Mesenchymal stem cell (in vitro differentiated cells and primary cell): ENCODE results near the gene ZPBP2.

Experiments used
- DNase-seq: peaks from one replicate; pipeline ENCODE4 v3.0.0-alpha.2; 2013
- H2AFZ ChIP-seq: one replicate; pipeline ENCODE4 v1.6.1; 2013; ENCODE audit warnings: low read depth, mild to moderate bottlenecking, control low read depth, inconsistent platforms, low read length, moderate library complexity
- H2AK5ac ChIP-seq: 2 replicates; pipeline ENCODE4 v1.6.1; 2013; ENCODE audit warnings: low read length, moderate library complexity, mild to moderate bottlenecking, inconsistent platforms; ENCODE audit not compliant: severe bottlenecking
- H2BK120ac ChIP-seq: one replicate; pipeline ENCODE4 v1.6.1; 2013; ENCODE audit warnings: low read depth, mild to moderate bottlenecking, inconsistent platforms, low read length, moderate library complexity
- H2BK12ac ChIP-seq, 2 experiments: one replicate each; pipeline ENCODE4 v1.6.1; 2013; ENCODE audit warnings: inconsistent platforms in 2 of 2, low read length in 2 of 2, mild to moderate bottlenecking in 2 of 2, moderate library complexity in 2 of 2, control low read depth in 1 of 2
- H2BK15ac ChIP-seq: one replicate; pipeline ENCODE4 v1.6.1; 2013; ENCODE audit warnings: mild to moderate bottlenecking, low read depth, inconsistent platforms; ENCODE audit not compliant: poor library complexity, severe bottlenecking
- H2BK5ac ChIP-seq: 2 replicates; pipeline ENCODE4 v1.6.1; 2013; ENCODE audit warnings: low read depth, mild to moderate bottlenecking, low read length, control low read depth, inconsistent platforms; ENCODE audit not compliant: poor library complexity, severe bottlenecking
- H3K14ac ChIP-seq, 2 experiments: one replicate each; pipeline ENCODE4 v1.6.1; 2013; ENCODE audit warnings: inconsistent platforms in 2 of 2, low read length in 2 of 2, control low read depth in 1 of 2, mild to moderate bottlenecking in 1 of 2, moderate library complexity in 1 of 2
- H3K18ac ChIP-seq, 2 experiments: one replicate each; pipeline ENCODE4 v1.6.1; 2013; ENCODE audit warnings: inconsistent platforms in 2 of 2, low read length in 2 of 2, control low read depth in 1 of 2, low read depth in 1 of 2, mild to moderate bottlenecking in 1 of 2
- H3K23ac ChIP-seq, 2 experiments: one replicate each; pipeline ENCODE4 v1.6.1; 2013; ENCODE audit warnings: inconsistent platforms in 2 of 2, low read length in 2 of 2, mild to moderate bottlenecking in 2 of 2, moderate library complexity in 2 of 2, control low read depth in 1 of 2
- H3K27ac ChIP-seq: 2 replicates; pipeline ENCODE4 v1.5.1; 2013; ENCODE audit warnings: mild to moderate bottlenecking, moderate library complexity, low read length, control low read depth, inconsistent platforms; ENCODE audit not compliant: poor library complexity, severe bottlenecking
- H3K27me3 ChIP-seq, 2 experiments: 2 replicates each; pipeline versions ENCODE4 v1.6.1 to v1.7.0; 2013; ENCODE audit warnings: low read length in 2 of 2, mild to moderate bottlenecking in 2 of 2, moderate library complexity in 2 of 2, control low read depth in 1 of 2, inconsistent platforms in 1 of 2; ENCODE audit not compliant: control insufficient read depth in 1 of 2, insufficient read depth in 1 of 2
- H3K36me3 ChIP-seq, 2 experiments: 2 replicates each; pipeline versions ENCODE4 v1.6.1 to v1.7.0; 2013; ENCODE audit warnings: low read length in 2 of 2, control low read depth in 1 of 2, inconsistent platforms in 1 of 2, low read depth in 1 of 2, mild to moderate bottlenecking in 1 of 2; ENCODE audit not compliant: insufficient read depth in 2 of 2, control insufficient read depth in 1 of 2
- H3K4ac ChIP-seq, 2 experiments: one replicate each; pipeline ENCODE4 v1.6.1; 2013; ENCODE audit warnings: inconsistent platforms in 2 of 2, low read length in 2 of 2, mild to moderate bottlenecking in 2 of 2, moderate library complexity in 2 of 2, control low read depth in 1 of 2, low read depth in 1 of 2
- H3K4me1 ChIP-seq: 2 replicates; pipeline ENCODE4 v1.6.1; 2013; ENCODE audit warnings: low read depth, low read length, control low read depth; ENCODE audit not compliant: control insufficient read depth, insufficient read depth
- H3K4me2 ChIP-seq: 2 replicates; pipeline ENCODE4 v1.6.1; 2013; ENCODE audit warnings: low read length, mild to moderate bottlenecking, inconsistent platforms; ENCODE audit not compliant: poor library complexity, severe bottlenecking
- H3K4me3 ChIP-seq, 2 experiments: 2 replicates each; pipeline versions ENCODE4 v1.5.1 to v1.7.0; 2013; ENCODE audit warnings: low read length in 2 of 2, mild to moderate bottlenecking in 2 of 2, control low read depth in 1 of 2, low read depth in 1 of 2; ENCODE audit not compliant: insufficient read depth in 1 of 2
- H3K79me1 ChIP-seq: replicated peaks from 2 replicates; pipeline ENCODE4 v1.6.1; 2013; ENCODE audit warnings: mild to moderate bottlenecking, control low read depth, low read length, inconsistent platforms; ENCODE audit not compliant: poor library complexity, severe bottlenecking
- H3K9ac ChIP-seq: 2 replicates; pipeline ENCODE4 v1.7.0; 2013; ENCODE audit warnings: mild to moderate bottlenecking, low read length, moderate library complexity
- H3K9me3 ChIP-seq: 2 replicates; pipeline ENCODE4 v1.7.0; 2013; ENCODE audit warnings: mild to moderate bottlenecking, low read length; ENCODE audit not compliant: control insufficient read depth
- H4K8ac ChIP-seq: one replicate; pipeline ENCODE4 v1.6.1; 2013; ENCODE audit warnings: inconsistent platforms, mild to moderate bottlenecking, low read length, moderate library complexity
- H4K91ac ChIP-seq: one replicate; pipeline ENCODE4 v1.6.1; 2013; ENCODE audit warnings: mild to moderate bottlenecking, low read length, inconsistent platforms
- WGBS: methylation state at CpG from one replicate; pipeline ENCODE4 v1.1.7; 2013; ENCODE audit warnings: mixed read lengths; 5-methylcytosine and 5-hydroxymethylcytosine counted together

Gene ZPBP2

GRCh38 chr17:39831588-39831987 is 36.4 kb upstream of the ZPBP2 start:
- Histone ChIP-seq H3K9me3 (peaks cover 19% of the 10 kb centered on the region), H3K9ac (no peak overlapping the region), H2AK5ac (no peak overlapping the region), H3K4me2 (no peak overlapping the region), H2BK12ac (no peak overlapping the region), H2BK5ac (no peak overlapping the region), H2BK15ac (no peak overlapping the region), H3K27ac (no peak overlapping the region), H3K4me1 (no peaks in the 10 kb centered on the region), H3K23ac (no peak overlapping the region), H3K4ac (no peak overlapping the region), H4K8ac (no peak overlapping the region), H3K79me1 (no peaks in the 10 kb centered on the region), H4K91ac (no peak overlapping the region), H2BK120ac (no peak overlapping the region), H3K36me3 (no peaks in the 10 kb centered on the region), H3K14ac (no peak overlapping the region), H2AFZ (no peak overlapping the region), H3K27me3 (peaks cover 0 to 31% of the 10 kb centered on the region in 2 experiments), H3K18ac (no peak overlapping the region), H3K4me3 (no peak overlapping the region)
- WGBS, result 89% methylated on average over 2 of the region's 2 CpGs
- no peak for DNase-seq

- Histone ChIP-seq H2AK5ac (no peak overlapping the region), H3K36me3 (no peaks in the 10 kb centered on the region), H4K91ac (no peak overlapping the region), H3K18ac (no peak overlapping the region), H2BK12ac (no peak overlapping the region), H3K4ac (no peak overlapping the region), H3K4me2 (no peak overlapping the region), H3K23ac (no peak overlapping the region), H3K27ac (no peak overlapping the region), H3K14ac (no peak overlapping the region), H3K9ac (no peak overlapping the region), H2BK5ac (no peak overlapping the region), H2AFZ (no peak overlapping the region), H3K9me3 (peaks cover 26% of the 10 kb centered on the region), H2BK15ac (no peak overlapping the region), H2BK120ac (no peak overlapping the region), H4K8ac (no peak overlapping the region), H3K27me3 (peaks cover 0 to 19% of the 10 kb centered on the region in 2 experiments), H3K4me1 (no peaks in the 10 kb centered on the region), H3K79me1 (no peaks in the 10 kb centered on the region), H3K4me3 (no peak overlapping the region)
- DNase-seq, result no peak
Observed at GRCh38 chr17:39834017-39834416, 34.0 kb upstream of the ZPBP2 start.

GRCh38 chr17:39835038-39835786 is 32.8 kb upstream of the ZPBP2 start:
- Histone ChIP-seq H3K4me2 (no peak overlapping the region), H3K4me1 (no peaks in the 10 kb centered on the region), H3K23ac (no peak overlapping the region), H2AFZ (no peak overlapping the region), H2BK120ac (no peak overlapping the region), H3K79me1 (no peaks in the 10 kb centered on the region), H2BK15ac (no peak overlapping the region), H3K4ac (no peak overlapping the region), H2BK12ac (no peak overlapping the region), H2AK5ac (no peak overlapping the region), H3K14ac (no peak overlapping the region), H3K18ac (no peak overlapping the region), H3K27ac (no peak overlapping the region), H3K9me3 (peaks cover 26% of the 10 kb centered on the region), H3K36me3 (no peaks in the 10 kb centered on the region), H4K91ac (no peak overlapping the region), H4K8ac (no peak overlapping the region), H2BK5ac (no peak overlapping the region), H3K9ac (no peak overlapping the region), H3K4me3 (no peak overlapping the region), H3K27me3 (peaks cover 0 to 20% of the 10 kb centered on the region in 2 experiments)
- 92% methylated on average over 17 of the region's 17 CpGs for WGBS
- DNase-seq, result no peak

GRCh38 chr17:39836117-39836516 is 31.9 kb upstream of the ZPBP2 start:
- peaks cover 0 to 29% of the 10 kb centered on the region in 2 experiments for H3K27me3 ChIP-seq
- 66% methylated on average over 6 of the region's 6 CpGs for WGBS

More at GRCh38 chr17:39836117-39836516, 31.9 kb upstream of the ZPBP2 start:
- H3K36me3 ChIP-seq, result no peaks in the 10 kb centered on the region
- no peak for DNase-seq
- H2BK120ac ChIP-seq, result no peak overlapping the region
- H3K79me1 ChIP-seq, result no peaks in the 10 kb centered on the region
- H4K8ac ChIP-seq, result no peak overlapping the region
- no peak overlapping the region for H2BK15ac ChIP-seq
- no peak overlapping the region for H3K14ac ChIP-seq
- H3K23ac ChIP-seq, result no peak overlapping the region
- no peak overlapping the region for H3K4ac ChIP-seq
- H3K27ac ChIP-seq, result no peak overlapping the region
- H3K9ac ChIP-seq, result no peak overlapping the region
- no peak overlapping the region for H2AFZ ChIP-seq
- H2BK12ac ChIP-seq, result no peak overlapping the region
- no peak overlapping the region for H3K4me2 ChIP-seq
- H3K18ac ChIP-seq, result no peak overlapping the region
- no peak overlapping the region for H2BK5ac ChIP-seq
- H4K91ac ChIP-seq, result peak overlapping the region; percentile 61
- H3K4me3 ChIP-seq, result no peak overlapping the region
- peaks cover 26% of the 10 kb centered on the region for H3K9me3 ChIP-seq
- no peak overlapping the region for H2AK5ac ChIP-seq
- no peaks in the 10 kb centered on the region for H3K4me1 ChIP-seq
